K562 (cell line): ENCODE measurements around the gene PHLDB2. TPM values are rescaled to one million over a fixed set of nuclear protein-coding genes. Genes with fewer than 3 reads are reported as not detected.

Experiments used
- ATAC-seq: fragments of 200-7000 bp; cut with Tn5 transposase; 3 replicates; pipeline ENCODE4 v1.9.1; 2020; ENCODE audit warnings: moderate library complexity
- BruUV-seq: library from RNA; stranded (reverse); fragments of 400-500 nt; replicated peaks from 2 replicates; lab custom pipeline; 2021; lab: Mats Ljungman, UMichigan
- CTCF ChIA-PET: fragments of 300-600 bp; formaldehyde crosslinking; extraction: SDS; loops from one replicate; lab custom pipeline; 2021; ENCODE audit warnings: low intra/inter-chr PET ratio; lab: Yijun Ruan, JAX
- POLR2A ChIA-PET: fragments of 300-600, 350-650 bp; sonication (Branson Sonifier 250); formaldehyde crosslinking; extraction: SDS; loops from one replicate; lab custom pipeline; 2021; ENCODE audit warnings: antibody characterized with exemption, inconsistent platforms; lab: Yijun Ruan, JAX
- DNase-seq, 4 experiments: peaks; one replicate each; pipeline versions ENCODE4 v3.0.0 to v3.0.0-alpha.2; 2011 to 2018; ENCODE audit warnings: low spot score in 3 of 4, mixed read lengths in 3 of 4; ENCODE audit errors: extremely low read depth in 1 of 4
- FAIRE-seq: peaks from 2 replicates; lab custom pipeline; 2011; peaks lifted over from hg19 to GRCh38; lab: Jason Lieb, UNC
- H2AFZ ChIP-seq: 2 replicates; pipeline ENCODE4 v1.6.0; 2011; ENCODE audit warnings: low read depth, low read length, control low read depth, inconsistent platforms
- H3K27ac ChIP-seq: fragments of 200-600 bp; 3 replicates; pipeline ENCODE4 v1.8.0; 2011; ENCODE audit warnings: low read depth, mild to moderate bottlenecking, control low read depth, inconsistent platforms, low read length, moderate library complexity, mixed read lengths; ENCODE audit errors: extremely low read depth
- H3K27me3 ChIP-seq, 2 experiments: fragments of 300-600 bp in 1 of 2; 2 replicates in 1 of 2; 3 replicates in 1 of 2; pipeline versions ENCODE4 v1.6.0 to v1.8.0; 2011; ENCODE audit warnings: inconsistent platforms in 2 of 2, low read length in 2 of 2, mild to moderate bottlenecking in 1 of 2, mixed read lengths in 1 of 2, moderate library complexity in 1 of 2; ENCODE audit not compliant: control insufficient read depth in 2 of 2, insufficient read depth in 2 of 2
- H3K36me3 ChIP-seq: fragments of 300-600 bp; 3 replicates; pipeline ENCODE4 v1.8.0; 2011; ENCODE audit warnings: mild to moderate bottlenecking, low read length, inconsistent platforms; ENCODE audit not compliant: control insufficient read depth, insufficient read depth
- H3K4me1 ChIP-seq, 2 experiments: fragments of 200-600 bp in 1 of 2; replicated peaks in 1 of 2; 2 replicates in 1 of 2; 3 replicates in 1 of 2; pipeline versions ENCODE4 v1.5.1 to v1.8.0; 2011; ENCODE audit warnings: inconsistent platforms in 2 of 2, low read length in 2 of 2, mild to moderate bottlenecking in 1 of 2, mixed read lengths in 1 of 2, moderate library complexity in 1 of 2; ENCODE audit not compliant: control insufficient read depth in 2 of 2, insufficient read depth in 2 of 2
- H3K4me2 ChIP-seq: 2 replicates; pipeline ENCODE4 v1.6.1; 2011; ENCODE audit warnings: low read length, control low read depth, inconsistent platforms, mixed read lengths; ENCODE audit not compliant: insufficient read depth
- H3K4me3 ChIP-seq: fragments of 200-600 bp; sonication (generic), shearing (Covaris generic); 2 replicates; pipeline ENCODE4 v1.5.1; 2016; ENCODE audit warnings: control low read depth, inconsistent platforms
- H3K79me2 ChIP-seq: fragments of 200-600 bp; 3 replicates; pipeline ENCODE4 v1.8.0; 2011; ENCODE audit warnings: low read length, inconsistent platforms; ENCODE audit not compliant: control insufficient read depth, insufficient read depth
- H3K9ac ChIP-seq, 2 experiments: 2 replicates each; pipeline versions ENCODE4 v1.6.0 to v1.6.1; 2011; ENCODE audit warnings: low read depth in 2 of 2, low read length in 2 of 2, control low read depth in 1 of 2, inconsistent platforms in 1 of 2, mild to moderate bottlenecking in 1 of 2, mixed read lengths in 1 of 2; ENCODE audit not compliant: insufficient read depth in 1 of 2
- H3K9me1 ChIP-seq: one replicate; pipeline ENCODE4 v1.6.0; 2011; ENCODE audit warnings: inconsistent platforms, mild to moderate bottlenecking, low read length, moderate library complexity; ENCODE audit not compliant: control insufficient read depth, insufficient read depth
- H3K9me3 ChIP-seq: replicated peaks from 2 replicates; pipeline ENCODE4 v1.5.1; 2011; ENCODE audit warnings: low read depth, low read length, inconsistent platforms; ENCODE audit not compliant: control insufficient read depth, insufficient read depth
- H4K20me1 ChIP-seq: replicated peaks from 2 replicates; pipeline ENCODE4 v1.6.1; 2011; ENCODE audit warnings: low read length, inconsistent platforms, mixed read lengths; ENCODE audit not compliant: control insufficient read depth, insufficient read depth
- EGR1 ChIP-seq: fragments of 450-650 bp; conservative IDR thresholded peaks from 2 replicates; pipeline ENCODE4 v1.6.1; 2017; ENCODE audit warnings: mild to moderate bottlenecking
- GATAD2B ChIP-seq: fragments of 450-650 bp; IDR thresholded peaks from 2 replicates; pipeline ENCODE4 v1.6.1; 2017; ENCODE audit warnings: mild to moderate bottlenecking, borderline replicate concordance
- MIER1 ChIP-seq: fragments of 450-650 bp; IDR thresholded peaks from 2 replicates; pipeline ENCODE4 v1.6.1; 2016; ENCODE audit warnings: antibody characterized with exemption, mild to moderate bottlenecking, low read depth
- NFE2L1 ChIP-seq: fragments of 450-650 bp; IDR thresholded peaks from 2 replicates; pipeline ENCODE4 v1.6.1; 2016; ENCODE audit warnings: missing genetic modification characterization, low read depth, mild to moderate bottlenecking, missing compliant biosample characterization, moderate library complexity, borderline replicate concordance
- PKNOX1 ChIP-seq: fragments of 450-650 bp; IDR thresholded peaks from 2 replicates; pipeline ENCODE4 v1.6.1; 2016
- PML ChIP-seq: IDR thresholded peaks from 2 replicates; pipeline ENCODE4 v1.6.1; 2012; ENCODE audit warnings: low read length, inconsistent platforms
- TGIF2 ChIP-seq: sonication (generic); formaldehyde crosslinking; IDR thresholded peaks from 2 replicates; pipeline ENCODE4 v1.8.1; 2022; ENCODE audit warnings: mild to moderate bottlenecking, missing genetic modification reagents, moderate library complexity
- WHSC1 ChIP-seq: IDR thresholded peaks from one replicate; pipeline ENCODE4 v1.6.1; 2012; ENCODE audit warnings: low read length, control low read depth, inconsistent platforms
- ZBTB26 ChIP-seq: fragments of 450-650 bp; formaldehyde crosslinking; IDR thresholded peaks from 2 replicates; pipeline ENCODE4 v1.4.0; 2022; ENCODE audit warnings: missing genetic modification characterization
- ZFPM2 ChIP-seq: fragments of 250-450 bp; sonication (Bioruptor Pico); IDR thresholded peaks from 2 replicates; pipeline ENCODE4 v1.5.1; 2022; ENCODE audit warnings: mild to moderate bottlenecking
- ZNF347 ChIP-seq: fragments of 450-650 bp; formaldehyde crosslinking; IDR thresholded peaks from 2 replicates; pipeline ENCODE4 v1.4.0; 2020; ENCODE audit warnings: low read depth, mild to moderate bottlenecking, moderate library complexity
- ZNF707 ChIP-seq: fragments of 250-450 bp; sonication (Bioruptor Pico); conservative IDR thresholded peaks from 2 replicates; pipeline ENCODE4 v1.8.0; 2022; ENCODE audit warnings: inconsistent platforms, mild to moderate bottlenecking, moderate library complexity
- WGBS: fragments of 100-300 bp; shearing (Covaris generic); methylation state at CpG from one replicate; pipeline ENCODE4 v1.1.6; 2016; ENCODE audit warnings: low coverage, mixed read lengths; ENCODE audit not compliant: insufficient coverage; ENCODE audit errors: missing lambda C conversion rate; 5-methylcytosine and 5-hydroxymethylcytosine counted together
- in situ Hi-C: fragments of 300-500 bp; cut with MboI; formaldehyde crosslinking; loops from 4 replicates; pipeline ENCODE4 v1.15.0; 2018; ENCODE audit warnings: inconsistent platforms, mixed read lengths
- intact Hi-C: fragments of 100-400 bp; cut with micrococcal nuclease; formaldehyde crosslinking; loops from 2 replicates; pipeline ENCODE4 v1.14.2; 2022
- polyA plus RNA-seq, 8 experiments: library from polyadenylated mRNA; depleted of rRNA in 4 of 8; stranded (reverse) in 5 of 8; unstranded in 3 of 8; fragments of >200 nt; fragmentation: Nextera tagmentation in 2 of 8; fragmentation: Illumina TruSeq in 1 of 8; extraction: Ambion mirVana in 2 of 8; extraction: Trizol in 1 of 8; gene quantifications; 2 replicates each; pipeline versions ENCODE4 v1.2.1 to v1.2.3, GENCODE V29; 2011 to 2014; ENCODE audit warnings: inconsistent platforms in 1 of 8, missing spikeins in 1 of 8
- total RNA-seq, 7 experiments: library from RNA; depleted of rRNA in 6 of 7; stranded (reverse); fragments of >200 nt in 6 of 7; fragmentation: Illumina TruSeq in 2 of 7; extraction: Trizol in 2 of 7; gene quantifications; 2 replicates each; pipeline versions ENCODE4 v1.2.1 to v1.2.3, GENCODE V29; 2011 to 2021; ENCODE audit warnings: low replicate concordance in 1 of 7
- TF ChIP-seq, protein P1 (sequence below): fragments of 250-450 bp; sonication (Bioruptor Pico); IDR thresholded peaks from 2 replicates; pipeline ENCODE4 v1.6.1; 2021; ENCODE audit warnings: mild to moderate bottlenecking
- TF ChIP-seq, protein P2 (sequence below): fragments of 250-450 bp; sonication (Bioruptor Pico); IDR thresholded peaks from 2 replicates; pipeline ENCODE4 v1.4.0; 2020; ENCODE audit warnings: mild to moderate bottlenecking

The PHLDB2 gene
- total and polyA plus RNA-seq, 9 of the 15 experiments (the other 6 are each of a cell fraction or from before 2014, with no cell fraction given) = 0.04 TPM; not detected in 8

DNA sequence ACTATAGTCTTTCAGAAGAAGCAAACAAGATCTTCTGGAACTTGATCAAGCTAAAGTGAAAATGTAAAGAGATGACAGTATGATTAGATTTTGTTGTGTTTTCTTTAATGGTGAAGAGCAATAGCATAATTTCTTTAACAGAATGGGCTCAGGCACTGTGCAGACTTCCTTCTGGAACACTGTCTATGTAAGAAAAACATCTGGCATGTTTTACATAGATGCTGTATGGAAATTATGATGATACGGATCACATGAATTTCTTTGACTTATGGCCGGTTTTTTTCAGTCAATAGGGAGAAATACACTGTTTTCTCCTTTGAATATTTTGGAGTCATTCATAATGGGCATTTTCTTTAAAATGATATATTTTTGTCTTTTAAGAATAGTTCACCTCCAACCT, 42.6 kb downstream of the PHLDB2 start:
- CTCF ChIA-PET = no interaction called here
- TF ChIP-seq, protein P1, sequence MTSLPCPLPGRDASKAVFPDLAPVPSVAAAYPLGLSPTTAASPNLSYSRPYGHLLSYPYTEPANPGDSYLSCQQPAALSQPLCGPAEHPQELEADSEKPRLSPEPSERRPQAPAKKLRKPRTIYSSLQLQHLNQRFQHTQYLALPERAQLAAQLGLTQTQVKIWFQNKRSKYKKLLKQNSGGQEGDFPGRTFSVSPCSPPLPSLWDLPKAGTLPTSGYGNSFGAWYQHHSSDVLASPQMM (CRISPR knock-in tag) = no peak
- TF ChIP-seq MIER1 (no peak), WHSC1 (no peak), ZFPM2 (no peak), PKNOX1 (no peak), ZNF347 (CRISPR knock-in tag) (no peak), EGR1 (no peak), TGIF2 (CRISPR knock-in tag) (no peak), ZNF707 (CRISPR knock-in tag) (no peak), GATAD2B (no peak), ZBTB26 (no peak), NFE2L1 (tag) (no peak), PML (no peak)
- TF ChIP-seq, protein P2, sequence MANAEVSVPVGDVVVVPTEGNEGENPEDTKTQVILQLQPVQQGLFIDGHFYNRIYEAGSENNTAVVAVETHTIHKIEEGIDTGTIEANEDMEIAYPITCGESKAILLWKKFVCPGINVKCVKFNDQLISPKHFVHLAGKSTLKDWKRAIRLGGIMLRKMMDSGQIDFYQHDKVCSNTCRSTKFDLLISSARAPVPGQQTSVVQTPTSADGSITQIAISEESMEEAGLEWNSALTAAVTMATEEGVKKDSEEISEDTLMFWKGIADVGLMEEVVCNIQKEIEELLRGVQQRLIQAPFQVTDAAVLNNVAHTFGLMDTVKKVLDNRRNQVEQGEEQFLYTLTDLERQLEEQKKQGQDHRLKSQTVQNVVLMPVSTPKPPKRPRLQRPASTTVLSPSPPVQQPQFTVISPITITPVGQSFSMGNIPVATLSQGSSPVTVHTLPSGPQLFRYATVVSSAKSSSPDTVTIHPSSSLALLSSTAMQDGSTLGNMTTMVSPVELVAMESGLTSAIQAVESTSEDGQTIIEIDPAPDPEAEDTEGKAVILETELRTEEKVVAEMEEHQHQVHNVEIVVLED (CRISPR knock-in tag) = no peak
- no peak overlapping the region for H2AFZ ChIP-seq

More for the DNA sequence above, 42.6 kb downstream of the PHLDB2 start:
- 0% methylated on average over 2 of the region's 2 CpGs for WGBS
- Histone ChIP-seq H3K9ac (no peak overlapping the region), H3K36me3 (no peaks in the 10 kb centered on the region), H3K4me1 (no peaks in the 10 kb centered on the region), H3K79me2 (no peaks in the 10 kb centered on the region), H3K27ac (no peak overlapping the region), H4K20me1 (no peaks in the 10 kb centered on the region), H3K4me2 (no peak overlapping the region), H3K4me3 (no peak overlapping the region), H3K9me3 (no peaks in the 10 kb centered on the region), H3K27me3 (no peaks in the 10 kb centered on the region), H3K9me1 (no peaks in the 10 kb centered on the region)
- intact Hi-C loops (no loop called here), in situ Hi-C loops (no loop called here)
- POLR2A ChIA-PET = no interaction called here
- no TSS peak for BruUV-seq
- ATAC-seq = no peak
- no peak for DNase-seq
- FAIRE-seq = no peak
